RPMI7951 (cell line): ENCODE results near the gene ZCCHC24. TPM values are rescaled to one million over a fixed set of nuclear protein-coding genes. Genes with fewer than 3 reads are reported as not detected.

Experiments
- DNase-seq: peaks from one replicate; pipeline ENCODE4 v3.0.0-alpha.2; 2012; ENCODE audit warnings: low read depth
- total RNA-seq: library from RNA; depleted of rRNA; stranded (reverse); fragments of >200 nt; shearing (Covaris generic); gene quantifications from 2 replicates; pipeline ENCODE4 v1.2.3, GENCODE V29; 2014

The ZCCHC24 gene
- total RNA-seq, 1 experiment from 2014 or later = 21.0 TPM

- no peak for DNase-seq
These were observed 13.3 kb downstream of the ZCCHC24 start for GRCh38 chr10:79431891-79432831.

- no peak for DNase-seq
These were observed 14.0 kb downstream of the ZCCHC24 start for GRCh38 chr10:79431428-79431827.

GRCh38 chr10:79430936-79431335 is 14.5 kb downstream of the ZCCHC24 start:
- DNase-seq = no peak

GRCh38 chr10:79430325-79430905 is 15.0 kb downstream of the ZCCHC24 start:
- no peak for DNase-seq

- no peak for DNase-seq
These were observed 15.7 kb downstream of the ZCCHC24 start for GRCh38 chr10:79429751-79430150.

GRCh38 chr10:79427965-79428364 is 17.5 kb downstream of the ZCCHC24 start:
- DNase-seq = no peak

- DNase-seq = no peak
These were observed 20.3 kb downstream of the ZCCHC24 start for GRCh38 chr10:79425074-79425532.

GRCh38 chr10:79424221-79425073 is 21.0 kb downstream of the ZCCHC24 start:
- no peak for DNase-seq

GRCh38 chr10:79422178-79422892 is 23.1 kb downstream of the ZCCHC24 start:
- DNase-seq = peak; percentile 94

- no peak for DNase-seq
These were observed 24.3 kb downstream of the ZCCHC24 start for GRCh38 chr10:79420974-79421688.

- no peak for DNase-seq
These were observed 26.4 kb downstream of the ZCCHC24 start for GRCh38 chr10:79418886-79419595.

- DNase-seq = no peak
These were observed 27.1 kb downstream of the ZCCHC24 start for GRCh38 chr10:79418274-79418673.

GRCh38 chr10:79417731-79418130 is 27.7 kb downstream of the ZCCHC24 start:
- DNase-seq = no peak

GRCh38 chr10:79417266-79417665 is 28.2 kb downstream of the ZCCHC24 start:
- DNase-seq = no peak

GRCh38 chr10:79416578-79417255 is 28.7 kb downstream of the ZCCHC24 start:
- DNase-seq = no peak

GRCh38 chr10:79415736-79416577 is 29.5 kb downstream of the ZCCHC24 start:
- no peak for DNase-seq

GRCh38 chr10:79414714-79415113 is 30.7 kb downstream of the ZCCHC24 start:
- DNase-seq = no peak

GRCh38 chr10:79413196-79413595 is 32.2 kb downstream of the ZCCHC24 start:
- DNase-seq = peak; percentile 91

GRCh38 chr10:79412516-79412915 is 32.9 kb downstream of the ZCCHC24 start:
- no peak for DNase-seq
